Measurements from ENCODE around the gene ACTL8.

DNA sequence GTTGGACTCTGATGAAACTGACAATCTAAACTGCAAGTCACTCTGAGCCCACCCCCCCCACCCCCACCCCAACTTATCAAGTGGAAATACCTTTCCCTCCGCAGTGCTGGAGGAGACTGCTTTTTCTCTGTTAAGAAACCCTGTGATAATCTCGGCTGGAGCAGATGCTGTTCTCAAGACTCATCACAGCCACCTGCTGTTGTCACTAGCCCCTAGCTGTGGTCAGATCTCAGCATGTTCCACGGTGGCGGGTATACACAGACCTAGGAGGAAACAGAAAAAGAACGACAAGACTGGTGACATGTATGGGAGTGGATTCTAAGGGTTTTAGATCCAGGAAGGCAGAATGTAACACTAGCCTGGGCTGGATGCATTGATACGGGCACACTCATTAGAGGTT, 2.3 kb downstream of the ACTL8 start:
- TF ChIP-seq YY1 (IDR thresholded peaks at IDR 0.05; ENCODE audit: low read depth) (no peak), TAF1 (IDR thresholded peaks at IDR 0.05; ENCODE audit: low read depth) (no peak), EP300 (IDR thresholded peaks at IDR 0.05; ENCODE audit: borderline replicate concordance) (no peak), RAD21 (IDR thresholded peaks at IDR 0.05; ENCODE audit: low read depth) (no peak), FOXM1 (IDR thresholded peaks at IDR 0.05; ENCODE audit: borderline replicate concordance, low read depth) (no peak), TEAD4 (IDR thresholded peaks at IDR 0.05) (no peak), CEBPB (IDR thresholded peaks at IDR 0.05) (no peak), NFIC (IDR thresholded peaks at IDR 0.05) (no peak), CREB1 (IDR thresholded peaks at IDR 0.05; ENCODE audit: low read depth) (no peak), TCF12 (IDR thresholded peaks at IDR 0.05; ENCODE audit: low read depth) (no peak)
- TF ChIP-seq, protein P1, sequence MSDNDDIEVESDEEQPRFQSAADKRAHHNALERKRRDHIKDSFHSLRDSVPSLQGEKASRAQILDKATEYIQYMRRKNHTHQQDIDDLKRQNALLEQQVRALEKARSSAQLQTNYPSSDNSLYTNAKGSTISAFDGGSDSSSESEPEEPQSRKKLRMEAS (IDR thresholded peaks at IDR 0.05), result no peak

Data from Ishikawa (cell line).